GM18867 (cell line): ENCODE data around the gene TRDN.

Source experiments
- ATAC-seq: cut with Tn5 transposase; IDR thresholded peaks from one replicate; pipeline ENCODE4 v1.9.1; 2021; ENCODE audit warnings: mild to moderate bottlenecking, moderate library complexity; ENCODE audit not compliant: unreplicated experiment

TRDN gene, protein sequence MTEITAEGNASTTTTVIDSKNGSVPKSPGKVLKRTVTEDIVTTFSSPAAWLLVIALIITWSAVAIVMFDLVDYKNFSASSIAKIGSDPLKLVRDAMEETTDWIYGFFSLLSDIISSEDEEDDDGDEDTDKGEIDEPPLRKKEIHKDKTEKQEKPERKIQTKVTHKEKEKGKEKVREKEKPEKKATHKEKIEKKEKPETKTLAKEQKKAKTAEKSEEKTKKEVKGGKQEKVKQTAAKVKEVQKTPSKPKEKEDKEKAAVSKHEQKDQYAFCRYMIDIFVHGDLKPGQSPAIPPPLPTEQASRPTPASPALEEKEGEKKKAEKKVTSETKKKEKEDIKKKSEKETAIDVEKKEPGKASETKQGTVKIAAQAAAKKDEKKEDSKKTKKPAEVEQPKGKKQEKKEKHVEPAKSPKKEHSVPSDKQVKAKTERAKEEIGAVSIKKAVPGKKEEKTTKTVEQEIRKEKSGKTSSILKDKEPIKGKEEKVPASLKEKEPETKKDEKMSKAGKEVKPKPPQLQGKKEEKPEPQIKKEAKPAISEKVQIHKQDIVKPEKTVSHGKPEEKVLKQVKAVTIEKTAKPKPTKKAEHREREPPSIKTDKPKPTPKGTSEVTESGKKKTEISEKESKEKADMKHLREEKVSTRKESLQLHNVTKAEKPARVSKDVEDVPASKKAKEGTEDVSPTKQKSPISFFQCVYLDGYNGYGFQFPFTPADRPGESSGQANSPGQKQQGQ

DNA sequence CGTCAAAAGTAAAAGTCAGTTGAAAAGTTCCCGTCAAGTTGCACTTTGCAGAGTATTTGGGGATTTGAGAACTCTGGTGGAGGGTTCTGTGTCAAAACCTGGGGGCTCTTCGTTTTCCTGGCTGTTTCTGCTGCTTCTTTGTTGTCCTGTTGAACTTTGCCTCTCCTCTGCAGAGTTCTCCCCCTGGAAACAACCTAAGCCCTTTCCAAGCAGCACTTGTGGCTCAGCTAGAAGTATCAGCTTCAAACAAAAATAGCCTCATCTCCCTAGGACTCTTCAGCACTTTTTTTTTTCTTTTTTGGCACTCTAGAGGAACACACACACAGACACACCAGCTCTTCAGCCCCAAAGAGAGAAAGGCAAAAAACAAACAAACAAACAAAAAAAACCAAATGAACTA is at the start of gene TRDN:
TRDN (minus strand) TSS at position 169 of the 400 bp plus-strand sequence. CDS start 175 bp downstream, outside the sequence.
- ATAC-seq, result no peak

DNA sequence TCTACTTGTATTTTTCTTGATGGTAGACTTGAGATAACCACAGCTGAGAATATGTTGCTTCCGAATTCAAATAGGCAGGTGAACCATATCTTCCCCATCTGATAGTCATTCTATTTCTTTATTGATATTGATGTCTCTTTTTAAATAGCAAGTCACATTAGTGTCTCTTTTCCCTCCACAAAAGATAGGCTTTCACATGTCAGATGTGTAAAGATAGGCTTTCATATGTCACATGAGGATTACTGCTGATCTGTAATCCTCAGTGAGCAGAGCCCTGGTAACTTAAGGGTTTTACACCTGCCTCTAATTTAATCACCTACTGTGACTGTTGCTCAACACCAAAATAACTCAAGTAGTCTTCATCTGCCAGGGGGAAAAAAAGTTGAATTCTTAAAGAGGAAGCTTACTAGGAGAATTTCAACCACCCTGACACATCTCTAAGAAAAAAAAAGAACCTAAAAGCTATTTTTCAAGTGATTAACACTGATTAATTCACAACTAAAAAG is 45.3 kb upstream of the TRDN start:
- ATAC-seq, result no peak

DNA sequence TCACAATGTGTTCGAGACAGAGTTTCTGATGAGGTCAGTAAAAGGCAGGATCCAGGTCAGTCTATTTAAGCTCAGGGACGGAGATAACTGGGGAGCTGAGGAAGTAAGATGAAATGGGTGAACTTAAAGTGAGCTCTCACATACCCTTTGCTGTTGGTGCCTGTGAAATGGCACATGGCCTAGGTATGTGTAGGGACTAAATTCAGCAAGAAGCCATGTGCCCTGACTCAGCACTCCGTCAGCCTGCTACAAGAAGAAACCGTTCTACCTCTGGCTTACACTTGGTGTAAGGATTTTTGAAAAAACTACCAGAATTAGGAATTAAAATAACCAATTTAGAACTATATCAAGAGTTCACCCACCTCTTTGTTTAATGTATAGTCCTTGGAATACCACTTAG is 41.1 kb upstream of the TRDN start:
- ATAC-seq, result no peak

DNA sequence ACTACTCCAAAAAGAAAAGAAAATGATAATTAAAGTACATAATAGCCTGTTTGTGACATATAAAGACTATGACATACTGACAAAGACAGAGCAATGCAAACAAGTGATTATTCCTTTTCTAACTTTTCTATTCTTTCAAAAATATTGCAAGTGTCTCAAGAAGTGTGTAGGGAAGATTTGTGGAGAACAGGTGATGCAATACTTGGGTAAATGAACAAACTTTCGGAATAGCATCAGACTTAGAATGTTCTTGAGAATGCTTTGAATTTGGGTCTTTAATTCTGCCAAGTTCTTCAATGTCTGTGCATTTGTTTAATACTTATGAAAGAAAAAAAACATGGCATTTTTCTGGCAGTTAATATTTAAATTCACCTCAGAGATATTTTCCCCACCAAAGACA is 40.0 kb upstream of the TRDN start:
- ATAC-seq, result no peak

DNA sequence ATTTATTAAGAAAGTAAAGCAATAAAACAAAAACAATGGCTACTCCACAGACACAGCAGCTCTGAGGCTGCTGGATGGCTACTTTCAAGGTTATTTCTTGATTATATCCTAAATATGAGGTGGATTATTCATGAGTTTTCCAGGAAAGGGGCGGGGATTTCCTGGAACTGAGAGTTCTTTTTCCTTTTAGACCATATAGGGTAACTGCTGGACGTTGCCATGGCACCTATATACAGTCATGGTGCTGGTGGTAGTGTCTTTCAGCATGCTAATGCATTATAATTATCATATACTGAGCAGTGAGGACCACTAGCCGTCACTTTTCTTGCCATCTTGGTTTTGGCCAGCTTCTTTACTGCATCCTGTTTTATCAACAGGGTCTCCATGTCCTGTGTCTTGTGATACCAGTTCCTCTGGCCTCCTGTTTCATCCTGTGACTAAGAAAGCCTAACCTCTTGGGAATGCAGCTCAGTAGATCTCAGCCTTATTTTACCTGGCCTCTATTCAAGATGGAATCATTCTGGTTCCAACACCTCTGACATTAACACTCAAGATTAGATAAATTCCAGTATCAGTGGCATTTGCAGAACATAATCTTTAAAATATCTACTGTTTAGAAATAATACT is 32.3 kb upstream of the TRDN start:
- ATAC-seq, result no peak

DNA sequence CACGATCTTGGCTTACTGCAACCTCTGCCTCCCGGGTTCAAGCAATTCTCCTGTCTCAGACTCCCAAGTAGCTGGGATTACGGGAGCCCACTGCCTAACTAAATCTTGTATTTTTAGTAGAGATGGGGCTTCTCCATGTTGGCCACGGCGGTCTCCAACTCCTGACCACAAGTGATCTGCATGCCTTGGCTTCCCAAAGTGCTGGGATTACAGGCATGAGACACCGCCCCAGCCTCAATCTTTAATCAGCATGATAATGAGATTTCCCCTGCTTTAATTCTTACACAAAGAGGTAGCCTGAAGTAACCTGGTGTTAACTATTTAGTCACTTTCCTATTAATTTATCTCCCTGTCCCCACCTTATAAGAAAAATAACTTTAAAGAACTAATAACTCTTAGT is 31.3 kb upstream of the TRDN start:
- ATAC-seq, result no peak

DNA sequence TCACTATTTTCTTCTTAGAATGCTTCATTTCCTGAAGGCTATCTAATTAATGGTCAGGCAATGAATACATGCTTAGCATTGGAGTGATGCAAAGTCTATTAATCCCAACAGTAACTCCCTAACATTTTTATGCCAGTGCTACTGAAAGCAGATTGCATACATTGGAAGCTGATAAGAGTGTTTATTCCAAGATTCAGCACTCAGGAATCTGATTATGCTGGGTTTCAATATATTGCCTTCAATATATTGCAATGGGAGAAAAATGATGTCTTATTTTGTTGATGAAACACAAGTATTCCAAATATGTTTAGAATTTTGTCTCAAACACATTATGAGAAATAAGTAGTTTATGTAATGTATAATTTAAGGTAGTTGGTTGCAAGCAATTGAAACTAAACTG is 26.7 kb upstream of the TRDN start:
- ATAC-seq, result no peak

DNA sequence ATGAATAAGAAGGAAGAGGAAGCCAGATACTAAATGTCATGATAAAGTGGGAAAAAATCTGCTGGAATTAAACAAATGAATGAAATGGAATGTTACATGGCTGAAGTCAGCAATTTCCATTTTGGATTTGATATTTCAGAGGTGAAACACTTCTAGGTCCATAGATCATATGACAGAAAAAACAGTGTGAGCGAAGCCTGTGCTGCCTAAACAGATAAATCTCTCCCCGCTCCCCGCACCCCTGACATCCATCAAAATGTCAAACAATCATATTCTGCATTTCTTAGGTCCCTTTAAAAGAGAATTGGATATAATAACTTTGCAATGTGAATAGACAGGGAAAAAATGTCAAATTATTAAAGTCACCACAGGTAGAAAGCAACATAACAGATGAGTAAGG is 26.0 kb upstream of the TRDN start:
- ATAC-seq, result no peak

DNA sequence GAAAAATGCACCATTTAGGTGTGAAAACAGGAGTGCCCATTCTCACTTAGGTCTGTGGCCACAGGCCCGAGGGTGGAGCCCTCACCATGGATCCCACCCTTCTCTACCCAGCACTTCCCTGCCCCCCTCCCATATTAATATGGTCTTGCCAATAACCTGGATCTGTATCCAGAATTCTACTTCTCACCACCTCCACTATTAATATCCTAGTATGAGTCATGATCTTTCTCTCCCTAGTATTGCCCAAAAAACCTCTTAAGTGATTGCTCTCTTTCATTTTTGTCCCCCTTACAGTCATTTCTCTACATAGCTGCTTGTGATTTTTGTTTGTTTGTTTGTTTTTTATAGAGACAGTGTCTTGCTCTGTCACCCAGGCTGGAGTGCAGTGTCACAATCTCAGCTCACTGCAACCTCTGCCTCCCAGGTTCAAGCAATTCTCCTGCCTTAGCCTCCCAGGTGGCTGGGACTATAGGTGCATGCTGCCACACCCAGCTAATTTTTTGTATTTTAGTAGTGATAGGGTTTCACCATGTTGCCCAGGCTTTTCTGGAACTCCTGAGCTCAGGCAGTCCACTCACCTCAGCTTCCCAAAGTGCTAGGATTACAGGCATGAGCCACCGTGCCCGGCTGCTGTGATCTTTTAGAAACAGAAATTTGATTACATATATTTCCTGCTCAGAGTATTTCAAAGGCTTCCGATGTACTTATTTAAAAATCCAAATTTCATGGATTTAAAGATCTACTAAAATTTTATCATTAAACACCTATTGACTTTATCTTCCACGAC is 24.5 kb upstream of the TRDN start:
- no peak for ATAC-seq

DNA sequence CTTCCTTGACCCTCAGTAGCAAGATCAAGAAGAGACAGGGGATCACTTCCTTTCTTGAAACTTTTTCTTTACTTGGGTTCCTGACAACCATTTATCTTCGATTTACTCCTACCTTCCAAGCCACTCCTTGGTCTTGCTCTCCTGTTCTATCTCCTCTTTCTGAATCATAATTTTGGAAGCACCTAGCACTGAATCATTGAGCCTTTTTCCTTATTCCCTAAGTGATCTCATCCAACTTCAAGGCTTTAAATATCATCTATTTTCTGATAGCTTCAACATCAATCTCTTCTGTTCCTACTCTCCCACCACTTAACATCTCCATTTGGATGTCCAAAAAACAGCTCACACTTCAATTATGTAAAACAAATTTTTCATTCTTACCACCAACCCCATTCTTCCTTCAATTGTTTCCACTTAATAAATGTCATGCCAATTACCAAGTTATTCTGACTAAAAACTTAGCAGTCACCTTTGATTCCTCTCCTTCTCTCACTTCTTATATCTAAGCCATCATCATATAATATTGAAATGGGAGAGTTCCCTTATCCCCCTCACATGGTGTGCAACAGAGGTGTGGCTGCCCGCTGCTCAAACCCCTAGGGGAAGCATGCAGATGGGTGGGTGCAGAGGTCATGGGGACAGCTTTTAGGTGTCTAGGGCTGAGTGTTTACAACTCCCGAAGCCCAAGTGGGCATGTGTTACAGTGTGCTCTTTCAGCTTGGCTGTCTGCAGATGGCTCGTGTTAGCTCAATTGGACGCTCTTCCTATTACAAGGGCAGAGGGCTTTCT is 23.4 kb upstream of the TRDN start:
- ATAC-seq, result no peak

DNA sequence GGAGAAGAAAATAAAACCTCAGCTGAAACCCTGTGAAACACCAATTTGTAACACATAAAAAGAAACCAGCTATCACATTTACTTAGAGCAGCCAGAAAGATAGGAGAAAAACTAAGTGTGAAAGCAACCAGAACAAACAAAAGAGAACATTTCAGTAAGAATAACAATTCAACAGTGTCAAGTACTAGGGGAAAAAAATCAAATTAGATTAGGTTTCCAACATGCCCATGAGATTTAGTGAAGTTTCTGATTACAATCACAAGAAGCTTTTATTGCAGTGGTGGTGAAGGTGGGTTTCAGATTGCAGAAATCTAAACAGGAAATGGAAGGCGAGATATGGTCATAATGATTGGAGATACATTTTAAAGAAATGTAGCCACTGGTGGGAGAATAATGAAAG is 22.1 kb upstream of the TRDN start:
- ATAC-seq, result no peak

DNA sequence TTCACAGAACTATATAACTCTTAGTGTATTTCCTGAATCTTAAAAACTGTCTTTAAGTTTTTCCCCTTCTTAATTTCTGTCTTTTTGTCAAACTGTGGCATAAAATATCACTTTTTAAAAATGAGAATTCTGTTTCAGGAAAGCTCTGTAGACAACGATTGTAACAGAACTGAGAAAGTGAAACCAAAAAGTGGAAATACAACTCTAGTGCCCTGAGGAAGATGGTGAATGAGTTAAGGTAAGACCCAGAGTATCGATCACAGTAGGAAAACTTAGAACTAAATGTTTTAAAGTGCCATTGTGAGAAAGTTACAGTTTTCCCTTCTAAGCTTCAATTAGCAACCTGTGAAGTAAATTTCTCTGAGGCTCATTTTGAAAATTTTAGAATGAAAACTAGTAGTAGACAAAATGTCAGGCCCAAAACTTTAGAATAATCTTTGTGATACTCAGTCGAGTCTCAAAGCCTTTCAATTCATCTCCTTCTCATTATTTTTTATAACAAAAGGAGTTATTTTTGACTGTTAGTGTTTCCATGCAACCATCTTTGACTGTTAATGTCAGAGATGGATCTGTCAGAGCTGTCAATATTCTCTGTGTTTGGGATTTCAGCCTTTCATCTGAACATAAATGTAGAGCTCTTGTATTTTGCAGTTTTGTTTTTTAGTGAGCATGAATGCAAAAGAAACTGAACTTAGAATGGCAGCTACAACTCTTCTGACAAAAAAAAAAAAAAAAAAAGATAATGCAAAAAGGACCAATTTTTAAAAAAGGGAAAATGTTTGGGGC is 19.0 kb upstream of the TRDN start:
- ATAC-seq, result peak; percentile 94

DNA sequence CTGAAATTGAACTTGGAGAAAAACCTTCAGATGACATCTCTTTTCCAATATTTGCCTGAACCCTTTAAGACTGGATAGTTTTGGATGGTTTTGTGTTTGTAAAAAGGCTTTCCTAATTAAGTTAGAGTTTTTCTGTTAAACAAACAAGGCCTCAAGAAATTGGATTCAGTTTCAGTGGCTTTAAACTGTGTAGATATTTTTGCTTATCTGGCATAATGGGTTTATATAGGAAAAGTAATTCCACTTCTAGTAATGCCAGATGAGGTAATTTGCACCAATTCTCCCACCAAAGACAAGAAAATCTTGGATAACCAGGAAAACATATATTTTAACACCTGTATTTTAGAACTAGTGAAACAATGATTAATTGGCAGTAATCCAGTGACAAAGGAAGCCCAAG is 12.0 kb upstream of the TRDN start:
- no peak for ATAC-seq

DNA sequence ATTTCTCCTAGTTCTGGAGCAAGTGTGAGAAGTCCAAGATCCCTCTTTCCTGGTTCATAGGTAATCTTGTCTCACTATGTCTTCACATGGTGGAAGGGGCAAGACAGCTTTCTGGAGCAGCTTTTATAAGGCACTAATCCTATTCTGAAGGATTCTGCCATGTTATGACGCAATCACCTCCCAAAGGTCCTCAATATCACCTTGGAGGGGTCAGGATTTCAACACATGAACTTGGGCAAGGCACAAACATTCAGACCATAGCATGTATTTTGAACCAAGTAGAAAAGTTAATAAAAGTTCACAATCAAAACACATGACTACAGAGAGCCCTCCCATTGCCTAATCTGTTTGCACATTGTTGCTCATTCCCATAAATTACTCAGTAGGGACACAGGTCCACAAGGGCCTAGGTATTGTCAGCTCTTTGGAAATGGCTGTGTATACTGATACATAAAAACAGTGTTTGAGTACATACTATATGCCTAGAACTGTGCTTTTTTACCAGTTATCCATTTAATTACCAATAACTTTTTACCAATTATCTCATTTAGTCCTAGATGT is 11.3 kb upstream of the TRDN start:
- ATAC-seq, result no peak

DNA sequence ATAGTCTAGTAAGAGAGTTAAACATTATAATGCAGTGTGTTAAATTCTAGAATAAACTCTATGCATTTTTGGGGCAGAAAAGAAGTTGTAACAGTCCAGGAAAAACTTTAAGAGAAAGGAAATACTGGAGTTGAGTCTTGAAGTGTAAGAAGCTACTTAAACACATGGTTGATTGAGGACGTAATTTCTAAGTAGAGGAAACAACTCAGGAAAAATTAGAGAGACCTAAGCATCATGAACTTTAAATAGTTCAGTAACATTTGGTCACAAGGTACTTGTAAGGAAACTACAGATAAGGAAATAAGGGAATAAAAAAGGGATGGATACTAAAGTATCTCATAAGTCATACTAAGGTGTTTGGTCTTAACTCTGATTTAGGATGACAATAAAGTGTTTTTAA is 4.7 kb upstream of the TRDN start:
- ATAC-seq, result no peak

DNA sequence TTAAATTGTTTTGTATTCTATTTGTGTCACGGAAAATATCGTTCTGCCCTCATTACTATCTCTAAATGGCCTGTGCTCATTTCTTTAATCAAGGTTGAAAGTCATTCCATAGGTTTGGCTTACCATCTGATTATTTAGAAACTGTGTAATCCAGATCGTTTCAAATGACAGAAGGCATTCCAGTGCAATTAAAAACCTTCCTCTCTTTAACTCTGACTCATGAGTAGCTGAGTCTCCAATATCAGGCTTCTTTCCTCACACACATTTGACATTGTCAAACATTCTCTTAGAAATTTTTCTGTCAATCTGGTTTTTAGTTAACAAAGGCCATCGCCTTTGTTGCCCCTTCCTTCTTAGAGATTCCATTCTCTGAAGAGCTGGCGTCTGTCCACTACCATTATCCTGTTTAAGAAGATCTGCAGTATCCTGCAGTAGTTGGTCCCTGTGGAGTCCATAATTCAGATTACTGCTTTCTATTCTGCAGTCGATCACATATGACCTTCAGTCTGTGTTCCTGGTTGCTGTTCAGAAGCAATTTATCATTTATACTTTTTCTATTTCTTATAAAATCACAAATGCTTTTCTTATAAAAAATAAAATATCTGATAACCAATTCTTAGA is 3.9 kb upstream of the TRDN start:
- no peak for ATAC-seq

DNA sequence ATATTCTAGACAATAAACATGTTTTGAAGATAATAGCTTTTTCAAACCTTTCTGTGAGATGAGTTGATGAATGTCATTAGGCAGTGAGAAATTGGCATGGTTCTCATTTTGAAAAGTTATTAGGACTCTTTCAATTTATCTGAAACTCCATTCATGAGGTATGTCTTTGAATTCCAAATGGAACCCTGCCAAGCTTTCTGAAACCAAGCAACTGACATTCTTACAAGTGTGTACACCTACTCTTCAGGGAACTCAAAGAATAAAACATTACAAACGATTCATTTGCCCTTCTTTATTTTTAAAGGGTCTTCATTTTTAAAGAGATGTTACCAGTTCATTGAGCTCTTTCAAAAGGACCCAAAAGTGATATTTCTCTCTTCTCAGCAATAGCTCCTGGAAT is 2.1 kb upstream of the TRDN start:
- ATAC-seq, result no peak

DNA sequence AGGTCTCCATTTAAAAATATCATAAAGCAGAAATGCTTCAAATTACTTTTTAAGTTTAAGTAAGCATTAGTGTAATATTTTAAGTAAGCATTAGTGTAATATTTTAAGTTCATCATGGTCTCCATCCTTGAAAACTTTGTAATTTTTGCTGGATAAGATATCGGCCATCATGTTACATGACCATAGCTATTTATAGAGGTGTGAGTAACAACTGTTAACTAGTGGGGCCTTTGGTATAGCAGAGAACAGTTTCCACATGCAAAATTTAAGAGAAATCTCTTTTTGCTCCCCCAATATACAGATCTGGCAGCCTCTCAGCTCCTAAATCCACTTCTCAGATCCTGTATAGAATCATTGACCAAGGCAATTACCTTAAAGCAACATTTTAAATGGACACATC is 468 bp downstream of the TRDN start:
- no peak for ATAC-seq

DNA sequence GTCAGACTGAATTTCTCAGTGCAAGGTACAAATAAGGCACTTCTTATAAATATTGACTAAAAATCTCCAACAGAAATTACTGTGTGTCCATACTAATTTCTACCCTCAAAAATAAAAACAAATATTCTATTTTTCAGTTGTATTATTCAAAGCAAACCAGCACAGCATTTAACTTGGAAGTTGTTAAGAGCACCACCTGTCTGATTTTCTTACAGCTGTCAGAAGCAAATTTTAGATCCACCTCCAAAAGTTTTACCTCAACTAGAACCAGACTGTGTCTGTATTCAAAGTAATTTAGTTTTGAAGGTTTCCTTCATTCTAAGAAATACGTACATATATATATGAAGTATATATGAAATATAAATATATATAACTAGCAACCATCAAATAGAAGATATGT is 1.2 kb downstream of the TRDN start:
- no peak for ATAC-seq
